NCI-H1417 (cell line): ENCODE data around the gene RNGTT.

Experiments used
- DNase-seq, 3 experiments: peaks; one replicate each; lab custom pipeline; 2025; lab: John Stamatoyannopoulos, UW

Gene RNGTT

GRCh38 chr6:88588938-88589337 is 374.5 kb downstream of the RNGTT start:
- no peak for DNase-seq

GRCh38 chr6:88587150-88587520 is 376.3 kb downstream of the RNGTT start:
- DNase-seq: no peak

GRCh38 chr6:88586371-88587149 is 376.9 kb downstream of the RNGTT start:
- no peak for DNase-seq

GRCh38 chr6:88585276-88585692 is 378.1 kb downstream of the RNGTT start:
- DNase-seq: no peak

- no peak for DNase-seq
Measured at GRCh38 chr6:88584581-88585275, 378.7 kb downstream of the RNGTT start.

- DNase-seq: no peak
Measured at GRCh38 chr6:88577461-88577860, 386.0 kb downstream of the RNGTT start.

GRCh38 chr6:88575536-88575935 is 387.9 kb downstream of the RNGTT start:
- no peak for DNase-seq

- peak in 1 of 3 experiments; percentile 59 for DNase-seq
Measured at GRCh38 chr6:88574651-88575050, 388.8 kb downstream of the RNGTT start.

GRCh38 chr6:88574031-88574430 is 389.4 kb downstream of the RNGTT start:
- peak in 2 of 3 experiments; percentile 66 to 94 for DNase-seq

GRCh38 chr6:88573561-88573960 is 389.9 kb downstream of the RNGTT start:
- DNase-seq: no peak

GRCh38 chr6:88572449-88573139 is 390.8 kb downstream of the RNGTT start:
- DNase-seq: no peak

GRCh38 chr6:88569959-88570358 is 393.5 kb downstream of the RNGTT start:
- no peak for DNase-seq

- DNase-seq: no peak
Measured at GRCh38 chr6:88567696-88568095, 395.7 kb downstream of the RNGTT start.

GRCh38 chr6:88566746-88567534 is 396.5 kb downstream of the RNGTT start:
- DNase-seq: no peak

- no peak for DNase-seq
Measured at GRCh38 chr6:88565836-88566235, 397.6 kb downstream of the RNGTT start.

- no peak for DNase-seq
Measured at GRCh38 chr6:88565409-88565811, 398.0 kb downstream of the RNGTT start.

- DNase-seq: no peak
Measured at GRCh38 chr6:88563277-88563625, 400.2 kb downstream of the RNGTT start.

GRCh38 chr6:88562353-88563276 is 400.8 kb downstream of the RNGTT start:
- DNase-seq: no peak

GRCh38 chr6:88561954-88562315 is 401.5 kb downstream of the RNGTT start:
- DNase-seq: no peak

GRCh38 chr6:88561034-88561953 is 402.1 kb downstream of the RNGTT start:
- DNase-seq: no peak
